Kidney (tissue), 14 donors: Measurements from ENCODE around the gene TBC1D10A. TPM values are rescaled to one million over a fixed set of nuclear protein-coding genes. Genes with fewer than 3 reads are reported as not detected.

Source experiments
- DNase-seq, 5 donors: peaks; one replicate each; pipeline ENCODE4 v3.0.0-alpha.2; 2013 to 2020
- FAIRE-seq: peaks from 2 replicates; lab custom pipeline; 2012; peaks lifted over from hg19 to GRCh38; lab: Jason Lieb, UNC
- H3K27ac ChIP-seq, 2 donors: one replicate each; pipeline ENCODE4 v1.7.0; 2013; ENCODE audit warnings: low read depth in 2 of 2, low read length in 2 of 2, inconsistent platforms in 1 of 2
- H3K27me3 ChIP-seq: one replicate; pipeline ENCODE4 v1.7.1; 2013; ENCODE audit warnings: low read length, inconsistent platforms; ENCODE audit not compliant: control insufficient read depth, insufficient read depth
- H3K36me3 ChIP-seq, 3 donors: one replicate each; pipeline versions ENCODE4 v1.7.0 to v1.7.1; 2013; ENCODE audit warnings: low read length in 3 of 3, control low read depth in 1 of 3, inconsistent platforms in 1 of 3; ENCODE audit not compliant: insufficient read depth in 3 of 3, control insufficient read depth in 2 of 3
- H3K4me1 ChIP-seq, 3 donors: one replicate each; pipeline versions ENCODE4 v1.7.0 to v1.7.1; 2013; ENCODE audit warnings: low read length in 3 of 3, inconsistent platforms in 1 of 3, low read depth in 1 of 3; ENCODE audit not compliant: control insufficient read depth in 2 of 3, insufficient read depth in 2 of 3
- H3K4me3 ChIP-seq, 3 donors: one replicate each; pipeline versions ENCODE4 v1.7.0 to v1.8.1; 2013; ENCODE audit warnings: low read length in 3 of 3, control low read depth in 1 of 3, inconsistent platforms in 1 of 3
- H3K9ac ChIP-seq, 3 donors: one replicate each; pipeline versions ENCODE4 v1.7.0 to v1.7.1; 2013; ENCODE audit warnings: low read length in 3 of 3, control low read depth in 1 of 3, inconsistent platforms in 1 of 3
- H3K9me3 ChIP-seq, 3 donors: one replicate each; pipeline versions ENCODE4 v1.7.0 to v1.7.1; 2013; ENCODE audit warnings: low read length in 3 of 3, control low read depth in 1 of 3, inconsistent platforms in 1 of 3; ENCODE audit not compliant: control insufficient read depth in 2 of 3, insufficient read depth in 1 of 3
- CTCF ChIP-seq: IDR thresholded peaks from 3 replicates; pipeline ENCODE4 v1.5.1; 2012; ENCODE audit warnings: mild to moderate bottlenecking, moderate library complexity, borderline replicate concordance; ENCODE audit not compliant: insufficient read depth; ENCODE audit errors: extremely low read depth
- intact Hi-C: fragments of 100-400 bp; cut with DNase I; formaldehyde crosslinking; loops from one replicate; pipeline ENCODE4 v1.11.1; 2022
- polyA plus RNA-seq: library from polyadenylated mRNA; stranded (reverse); fragments of 350-450 nt; fragmentation: Illumina TruSeq; extraction: RNeasy Lipid Tissue Mini Kit (QIAGEN cat#74804); gene quantifications from one replicate; pipeline ENCODE4 v1.2.3, GENCODE V29; 2014; ENCODE audit warnings: low read depth, low replicate concordance; ENCODE audit not compliant: insufficient read depth
- total RNA-seq: library from RNA; stranded (reverse); fragmentation: NEBNext Ultra II Directional; extraction: Animal tissue kit (Norgen Biotek cat#: 25700); gene quantifications from one replicate; pipeline ENCODE4 v1.2.1, GENCODE V29; 2021
- donor health status: control.
- donor health status: control.
- donor health status: control.
- donor health status: control.
- donor health status: control.
- donor health status: DM: yes; HTN: yes; CAD: no.
- donor health status: Normal renal cell carcinoma (clear cell type).

TBC1D10A gene
- total and polyA plus RNA-seq, 2 donors from 2014 or later, result 31.0 to 34.5 TPM

DNA sequence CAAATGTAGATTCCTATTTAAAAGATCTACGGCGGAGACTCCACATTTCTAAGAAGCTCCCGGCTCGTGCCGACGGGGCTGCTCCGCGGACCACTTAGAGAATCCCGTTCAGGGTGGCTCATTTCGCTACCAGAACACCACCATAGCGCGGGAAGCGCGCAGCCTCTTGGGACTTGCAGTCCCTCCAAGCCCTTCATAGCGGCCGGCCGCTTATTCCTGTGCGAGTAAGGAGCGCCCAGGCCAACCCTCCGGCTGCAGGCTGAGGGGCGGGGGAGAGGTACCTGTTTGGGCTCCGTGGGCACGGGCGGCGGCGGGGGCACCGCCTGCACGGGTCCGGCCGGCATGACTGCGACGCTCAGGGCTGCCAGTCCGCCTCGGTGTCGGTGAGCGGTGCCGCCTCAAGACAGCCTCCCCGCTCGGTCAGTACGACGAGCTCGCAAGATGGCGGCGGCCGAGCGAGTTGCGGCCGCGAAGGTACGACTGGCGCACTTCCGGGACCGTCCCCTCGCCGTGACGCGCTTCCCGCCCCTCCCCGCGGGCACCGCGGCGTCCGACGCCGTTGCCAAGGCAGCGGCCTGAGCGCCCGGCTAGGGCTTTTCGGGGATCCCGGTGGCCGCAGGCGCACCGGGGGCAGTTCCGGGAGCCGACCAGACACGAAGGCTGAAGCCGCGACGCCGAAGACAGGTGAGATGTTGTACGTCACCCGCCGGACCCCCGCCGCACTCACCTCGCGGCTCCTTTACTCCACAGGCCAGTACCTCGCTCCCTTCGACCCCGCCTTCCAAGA, 29.9 kb upstream of the TBC1D10A start, which contains the start of the genes CCDC157 and SF3A1:
TSS of gene CCDC157 (plus strand) at position 559 of the 787 bp plus-strand sequence. CDS start 8,994 bp downstream, outside the sequence.
TSS of gene SF3A1 (minus strand) at position 446 of the 787 bp plus-strand sequence. CDS start at position 344, 102 bp downstream.
- H3K4me1 ChIP-seq, result peaks cover 0 to 19% (median 11%) of the 10 kb centered on the region in 3 donors
- H3K36me3 ChIP-seq, result peaks cover 0 to 13% (median 11%) of the 10 kb centered on the region in 3 donors
- H3K4me3 ChIP-seq, result peak within 1 kb of the TSS; percentile 76 to 97 (median 94)
- intact Hi-C loops, result no loop called here
- no peaks in the 10 kb centered on the region for H3K9me3 ChIP-seq
- peak within 1 kb of the TSS; percentile 84 to 96 (median 84) for H3K9ac ChIP-seq
- DNase-seq, result peak; percentile 91 to 97 (median 96)
- H3K27ac ChIP-seq, result peak within 1 kb of the TSS; percentile 99
- no peak for FAIRE-seq
- no peak for TF ChIP-seq CTCF
- H3K27me3 ChIP-seq, result no peaks in the 10 kb centered on the region

GRCh38 chr22:30354644-30355043, 27.9 kb upstream of the TBC1D10A start:
- H3K4me1 ChIP-seq, result peaks cover 0 to 19% (median 11%) of the 10 kb centered on the region in 3 donors
- intact Hi-C loops, result no loop called here
- H3K36me3 ChIP-seq, result peaks cover 4 to 22% (median 15%) of the 10 kb centered on the region in 3 donors
- DNase-seq (no peak), FAIRE-seq (no peak)
- no peak overlapping the region for H3K9ac ChIP-seq
- H3K27ac ChIP-seq, result no peak overlapping the region
- no peaks in the 10 kb centered on the region for H3K9me3 ChIP-seq
- no peaks in the 10 kb centered on the region for H3K27me3 ChIP-seq
- no peak for TF ChIP-seq CTCF
- no peak overlapping the region for H3K4me3 ChIP-seq

DNA sequence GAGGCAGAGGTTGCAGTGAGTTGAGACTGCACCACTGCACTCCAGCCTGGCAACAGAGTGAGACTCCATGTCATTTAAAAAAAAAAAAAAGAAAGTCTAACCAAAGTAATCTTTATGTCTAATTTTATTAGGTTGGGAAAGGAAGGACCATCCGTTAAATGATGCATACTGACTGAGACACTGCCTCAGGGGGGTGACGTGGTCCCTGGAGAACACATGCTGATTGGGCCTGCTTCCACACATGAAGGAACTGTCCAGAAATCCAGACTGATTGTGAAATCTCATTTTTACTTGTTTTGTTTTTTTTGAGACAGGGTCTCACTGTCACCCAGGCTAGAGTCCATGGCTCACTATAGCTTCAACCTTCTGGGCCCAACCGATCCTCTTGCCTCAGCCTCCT, 24.5 kb upstream of the TBC1D10A start:
- no peak for DNase-seq
- Histone ChIP-seq H3K27ac (no peak overlapping the region), H3K9ac (no peak overlapping the region), H3K27me3 (no peaks in the 10 kb centered on the region), H3K9me3 (no peaks in the 10 kb centered on the region), H3K36me3 (peaks cover 6 to 34% (median 20%) of the 10 kb centered on the region in 3 donors), H3K4me1 (peaks cover 0 to 15% (median 11%) of the 10 kb centered on the region in 3 donors), H3K4me3 (no peak overlapping the region)
- no peak for FAIRE-seq
- intact Hi-C loops, result no loop called here
- TF ChIP-seq CTCF, result no peak
